K562 (cell line): ENCODE measurements around the gene PRR20C. TPM values are rescaled to one million over a fixed set of nuclear protein-coding genes. Genes with fewer than 3 reads are reported as not detected.

Experiments
- ATAC-seq: fragments of 200-7000 bp; cut with Tn5 transposase; 3 replicates; pipeline ENCODE4 v1.9.1; 2020; ENCODE audit warnings: moderate library complexity
- BruUV-seq: library from RNA; stranded (reverse); fragments of 400-500 nt; replicated peaks from 2 replicates; lab custom pipeline; 2021; lab: Mats Ljungman, UMichigan
- CTCF ChIA-PET: fragments of 300-600 bp; formaldehyde crosslinking; extraction: SDS; loops from one replicate; lab custom pipeline; 2021; ENCODE audit warnings: low intra/inter-chr PET ratio; lab: Yijun Ruan, JAX
- POLR2A ChIA-PET: fragments of 300-600, 350-650 bp; sonication (Branson Sonifier 250); formaldehyde crosslinking; extraction: SDS; loops from one replicate; lab custom pipeline; 2021; ENCODE audit warnings: antibody characterized with exemption, inconsistent platforms; lab: Yijun Ruan, JAX
- DNase-seq, 4 experiments: peaks; one replicate each; pipeline versions ENCODE4 v3.0.0 to v3.0.0-alpha.2; 2011 to 2018; ENCODE audit warnings: low spot score in 3 of 4, mixed read lengths in 3 of 4; ENCODE audit errors: extremely low read depth in 1 of 4
- FAIRE-seq: peaks from 2 replicates; lab custom pipeline; 2011; peaks lifted over from hg19 to GRCh38; lab: Jason Lieb, UNC
- H2AFZ ChIP-seq: 2 replicates; pipeline ENCODE4 v1.6.0; 2011; ENCODE audit warnings: low read depth, low read length, control low read depth, inconsistent platforms
- H3K27ac ChIP-seq: fragments of 200-600 bp; 3 replicates; pipeline ENCODE4 v1.8.0; 2011; ENCODE audit warnings: low read depth, mild to moderate bottlenecking, control low read depth, inconsistent platforms, low read length, moderate library complexity, mixed read lengths; ENCODE audit errors: extremely low read depth
- H3K27me3 ChIP-seq, 2 experiments: fragments of 300-600 bp in 1 of 2; 2 replicates in 1 of 2; 3 replicates in 1 of 2; pipeline versions ENCODE4 v1.6.0 to v1.8.0; 2011; ENCODE audit warnings: inconsistent platforms in 2 of 2, low read length in 2 of 2, mild to moderate bottlenecking in 1 of 2, mixed read lengths in 1 of 2, moderate library complexity in 1 of 2; ENCODE audit not compliant: control insufficient read depth in 2 of 2, insufficient read depth in 2 of 2
- H3K36me3 ChIP-seq: fragments of 300-600 bp; 3 replicates; pipeline ENCODE4 v1.8.0; 2011; ENCODE audit warnings: mild to moderate bottlenecking, low read length, inconsistent platforms; ENCODE audit not compliant: control insufficient read depth, insufficient read depth
- H3K4me1 ChIP-seq, 2 experiments: fragments of 200-600 bp in 1 of 2; replicated peaks in 1 of 2; 2 replicates in 1 of 2; 3 replicates in 1 of 2; pipeline versions ENCODE4 v1.5.1 to v1.8.0; 2011; ENCODE audit warnings: inconsistent platforms in 2 of 2, low read length in 2 of 2, mild to moderate bottlenecking in 1 of 2, mixed read lengths in 1 of 2, moderate library complexity in 1 of 2; ENCODE audit not compliant: control insufficient read depth in 2 of 2, insufficient read depth in 2 of 2
- H3K4me2 ChIP-seq: 2 replicates; pipeline ENCODE4 v1.6.1; 2011; ENCODE audit warnings: low read length, control low read depth, inconsistent platforms, mixed read lengths; ENCODE audit not compliant: insufficient read depth
- H3K4me3 ChIP-seq: fragments of 200-600 bp; sonication (generic), shearing (Covaris generic); 2 replicates; pipeline ENCODE4 v1.5.1; 2016; ENCODE audit warnings: control low read depth, inconsistent platforms
- H3K79me2 ChIP-seq: fragments of 200-600 bp; 3 replicates; pipeline ENCODE4 v1.8.0; 2011; ENCODE audit warnings: low read length, inconsistent platforms; ENCODE audit not compliant: control insufficient read depth, insufficient read depth
- H3K9ac ChIP-seq, 2 experiments: 2 replicates each; pipeline versions ENCODE4 v1.6.0 to v1.6.1; 2011; ENCODE audit warnings: low read depth in 2 of 2, low read length in 2 of 2, control low read depth in 1 of 2, inconsistent platforms in 1 of 2, mild to moderate bottlenecking in 1 of 2, mixed read lengths in 1 of 2; ENCODE audit not compliant: insufficient read depth in 1 of 2
- H3K9me1 ChIP-seq: one replicate; pipeline ENCODE4 v1.6.0; 2011; ENCODE audit warnings: inconsistent platforms, mild to moderate bottlenecking, low read length, moderate library complexity; ENCODE audit not compliant: control insufficient read depth, insufficient read depth
- H3K9me3 ChIP-seq: replicated peaks from 2 replicates; pipeline ENCODE4 v1.5.1; 2011; ENCODE audit warnings: low read depth, low read length, inconsistent platforms; ENCODE audit not compliant: control insufficient read depth, insufficient read depth
- H4K20me1 ChIP-seq: replicated peaks from 2 replicates; pipeline ENCODE4 v1.6.1; 2011; ENCODE audit warnings: low read length, inconsistent platforms, mixed read lengths; ENCODE audit not compliant: control insufficient read depth, insufficient read depth
- CBFA2T3 ChIP-seq: fragments of 450-650 bp; IDR thresholded peaks from 2 replicates; pipeline ENCODE4 v1.6.1; 2017
- DACH1 ChIP-seq: fragments of 450-650 bp; IDR thresholded peaks from 2 replicates; pipeline ENCODE4 v1.6.1; 2018; ENCODE audit not compliant: partially characterized antibody
- FOXA3 ChIP-seq, 2 experiments: fragments of 450-650 bp in 1 of 2; sonication (generic) in 1 of 2; formaldehyde crosslinking; IDR thresholded peaks in 1 of 2; conservative IDR thresholded peaks in 1 of 2; 2 replicates each; pipeline versions ENCODE4 v1.4.0 to v1.8.0; 2020 to 2022; ENCODE audit warnings: mild to moderate bottlenecking in 2 of 2, missing genetic modification reagents in 1 of 2
- GATA2 ChIP-seq: sonication (generic); formaldehyde crosslinking; IDR thresholded peaks from 2 replicates; pipeline ENCODE4 v1.4.0; 2020; ENCODE audit warnings: mild to moderate bottlenecking, missing genetic modification reagents
- HDAC6 ChIP-seq: IDR thresholded peaks from 2 replicates; pipeline ENCODE4 v1.6.1; 2012; ENCODE audit warnings: low read depth, mild to moderate bottlenecking, control low read depth, inconsistent platforms, low read length, moderate library complexity
- MAZ ChIP-seq, 2 experiments: fragments of 450-650 bp in 1 of 2; sonication (generic) in 1 of 2; formaldehyde crosslinking; IDR thresholded peaks in 1 of 2; conservative IDR thresholded peaks in 1 of 2; 2 replicates each; pipeline versions ENCODE4 v1.4.0 to v1.5.0; 2020; ENCODE audit warnings: mild to moderate bottlenecking in 1 of 2, missing genetic modification reagents in 1 of 2
- MIER1 ChIP-seq: fragments of 450-650 bp; IDR thresholded peaks from 2 replicates; pipeline ENCODE4 v1.6.1; 2016; ENCODE audit warnings: antibody characterized with exemption, mild to moderate bottlenecking, low read depth
- PHF21A ChIP-seq: fragments of 450-650 bp; IDR thresholded peaks from 2 replicates; pipeline ENCODE4 v1.6.1; 2017; ENCODE audit warnings: low read depth, borderline replicate concordance
- POLR2G ChIP-seq: fragments of 200-400 bp; formaldehyde crosslinking; IDR thresholded peaks from 2 replicates; pipeline ENCODE4 v1.6.1; 2017; ENCODE audit warnings: low read depth, mild to moderate bottlenecking, antibody characterized with exemption, low read length, moderate library complexity
- PURB ChIP-seq: sonication (generic); formaldehyde crosslinking; IDR thresholded peaks from 2 replicates; pipeline ENCODE4 v1.9.0; 2021; ENCODE audit warnings: low read depth, mild to moderate bottlenecking, missing genetic modification reagents
- RUNX1 ChIP-seq: sonication (generic); IDR thresholded peaks from 2 replicates; pipeline ENCODE4 v1.6.1; 2016; ENCODE audit warnings: antibody characterized with exemption, low read depth
- SIN3A ChIP-seq, 2 experiments: fragments of 150-350 bp in 1 of 2; IDR thresholded peaks; 2 replicates each; pipeline ENCODE4 v1.6.1; 2011 to 2016; ENCODE audit warnings: borderline replicate concordance in 2 of 2, low read depth in 2 of 2, low read length in 2 of 2, mild to moderate bottlenecking in 2 of 2, moderate library complexity in 2 of 2; ENCODE audit not compliant: control insufficient read depth in 1 of 2
- THRAP3 ChIP-seq: fragments of 450-650 bp; IDR thresholded peaks from 2 replicates; pipeline ENCODE4 v1.6.1; 2016; ENCODE audit warnings: mild to moderate bottlenecking, inconsistent platforms, borderline replicate concordance
- U2AF1 ChIP-seq: fragments of 200-400 bp; formaldehyde crosslinking; optimal IDR thresholded peaks from 2 replicates; pipeline ENCODE3; 2017; ENCODE audit warnings: mild to moderate bottlenecking, low read depth, low read length, moderate library complexity
- ZNF143 ChIP-seq: sonication (generic); formaldehyde crosslinking; IDR thresholded peaks from 2 replicates; pipeline ENCODE4 v1.9.0; 2022; ENCODE audit warnings: mild to moderate bottlenecking, missing genetic modification reagents
- ZNF354B ChIP-seq: fragments of 250-450 bp; sonication (Bioruptor Pico); IDR thresholded peaks from 2 replicates; pipeline ENCODE4 v1.4.0; 2020
- ZNF561 ChIP-seq: fragments of 450-650 bp; formaldehyde crosslinking; conservative IDR thresholded peaks from 2 replicates; pipeline ENCODE4 v1.4.0; 2020; ENCODE audit warnings: mild to moderate bottlenecking, moderate library complexity
- ZNF785 ChIP-seq: fragments of 250-450 bp; sonication (Bioruptor Pico); IDR thresholded peaks from 2 replicates; pipeline ENCODE4 v1.4.0; 2020; ENCODE audit warnings: mild to moderate bottlenecking
- WGBS: fragments of 100-300 bp; shearing (Covaris generic); methylation state at CpG from one replicate; pipeline ENCODE4 v1.1.6; 2016; ENCODE audit warnings: low coverage, mixed read lengths; ENCODE audit not compliant: insufficient coverage; ENCODE audit errors: missing lambda C conversion rate; 5-methylcytosine and 5-hydroxymethylcytosine counted together
- in situ Hi-C: fragments of 300-500 bp; cut with MboI; formaldehyde crosslinking; loops from 4 replicates; pipeline ENCODE4 v1.15.0; 2018; ENCODE audit warnings: inconsistent platforms, mixed read lengths
- intact Hi-C: fragments of 100-400 bp; cut with micrococcal nuclease; formaldehyde crosslinking; loops from 2 replicates; pipeline ENCODE4 v1.14.2; 2022
- polyA plus RNA-seq, 8 experiments: library from polyadenylated mRNA; depleted of rRNA in 4 of 8; stranded (reverse) in 5 of 8; unstranded in 3 of 8; fragments of >200 nt; fragmentation: Nextera tagmentation in 2 of 8; fragmentation: Illumina TruSeq in 1 of 8; extraction: Ambion mirVana in 2 of 8; extraction: Trizol in 1 of 8; gene quantifications; 2 replicates each; pipeline versions ENCODE4 v1.2.1 to v1.2.3, GENCODE V29; 2011 to 2014; ENCODE audit warnings: inconsistent platforms in 1 of 8, missing spikeins in 1 of 8
- total RNA-seq, 7 experiments: library from RNA; depleted of rRNA in 6 of 7; stranded (reverse); fragments of >200 nt in 6 of 7; fragmentation: Illumina TruSeq in 2 of 7; extraction: Trizol in 2 of 7; gene quantifications; 2 replicates each; pipeline versions ENCODE4 v1.2.1 to v1.2.3, GENCODE V29; 2011 to 2021; ENCODE audit warnings: low replicate concordance in 1 of 7
- TF ChIP-seq, protein P1 (sequence below): IDR thresholded peaks from 2 replicates; pipeline ENCODE4 v1.6.1; 2012; ENCODE audit warnings: low read depth, low read length, improper control_type of control experiment, borderline replicate concordance

The PRR20C gene
- total and polyA plus RNA-seq, 9 of the 15 experiments (the other 6 are each of a cell fraction or from before 2014, with no cell fraction given): not detected

DNA sequence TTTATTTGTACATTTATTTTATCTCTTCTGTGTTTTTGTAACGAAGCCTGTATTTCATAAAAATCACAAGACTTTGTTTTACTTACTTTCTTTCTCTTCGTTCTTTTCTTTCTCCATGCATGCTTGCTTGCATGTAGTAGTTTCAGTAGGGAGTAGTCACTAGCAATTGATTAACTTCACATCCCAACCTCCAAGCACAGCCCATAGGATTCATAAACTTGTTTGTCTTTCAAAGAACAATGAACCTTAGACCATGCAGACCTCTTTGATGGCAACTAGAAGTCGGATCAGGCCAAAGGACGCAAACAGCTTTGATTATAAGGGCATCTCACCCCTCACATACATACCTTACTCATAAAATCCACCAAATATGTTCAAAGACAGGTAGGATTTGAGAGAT, 16.3 kb upstream of the PRR20C start:
- Histone ChIP-seq H3K27me3 (no peaks in the 10 kb centered on the region), H3K36me3 (no peaks in the 10 kb centered on the region), H3K27ac (no peak overlapping the region), H3K9ac (no peak overlapping the region), H3K4me3 (no peak overlapping the region), H3K4me2 (no peak overlapping the region), H3K79me2 (no peaks in the 10 kb centered on the region), H4K20me1 (no peaks in the 10 kb centered on the region), H3K9me1 (no peaks in the 10 kb centered on the region), H3K4me1 (no peaks in the 10 kb centered on the region), H2AFZ (no peak overlapping the region), H3K9me3 (no peaks in the 10 kb centered on the region)
- intact Hi-C loops: no loop called here
- WGBS: 0% methylated on average over 4 of the region's 4 CpGs
- no peak for FAIRE-seq
- ChIA-PET POLR2A (no interaction called here), CTCF (no interaction called here)
- TF ChIP-seq, protein P1, sequence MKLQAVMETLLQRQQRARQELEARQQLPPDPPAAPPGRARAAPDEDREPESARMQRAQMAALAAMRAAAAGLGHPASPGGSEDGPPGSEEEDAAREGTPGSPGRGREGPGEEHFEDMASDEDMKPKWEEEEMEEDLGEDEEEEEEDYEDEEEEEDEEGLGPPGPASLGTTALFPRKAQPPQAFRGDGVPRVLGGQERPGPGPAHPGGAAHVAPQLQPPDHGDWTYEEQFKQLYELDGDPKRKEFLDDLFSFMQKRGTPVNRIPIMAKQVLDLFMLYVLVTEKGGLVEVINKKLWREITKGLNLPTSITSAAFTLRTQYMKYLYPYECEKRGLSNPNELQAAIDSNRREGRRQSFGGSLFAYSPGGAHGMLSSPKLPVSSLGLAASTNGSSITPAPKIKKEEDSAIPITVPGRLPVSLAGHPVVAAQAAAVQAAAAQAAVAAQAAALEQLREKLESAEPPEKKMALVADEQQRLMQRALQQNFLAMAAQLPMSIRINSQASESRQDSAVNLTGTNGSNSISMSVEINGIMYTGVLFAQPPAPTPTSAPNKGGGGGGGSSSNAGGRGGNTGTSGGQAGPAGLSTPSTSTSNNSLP: no peak
- no peak for TF ChIP-seq ZNF561 (CRISPR knock-in tag)
- TF ChIP-seq THRAP3: no peak
- no peak for TF ChIP-seq GATA2 (CRISPR knock-in tag)
- TF ChIP-seq ZNF785 (CRISPR knock-in tag): no peak
- TF ChIP-seq RUNX1: no peak
- TF ChIP-seq POLR2G: no peak
- no peak for TF ChIP-seq PURB
- TF ChIP-seq DACH1: no peak
- TF ChIP-seq ZNF143: no peak
- TF ChIP-seq FOXA3 (CRISPR knock-in tag; conservative IDR thresholded peaks at IDR 0.05 in 1 of 2, IDR thresholded peaks at IDR 0.05 in 1 of 2): no peak
- no peak for TF ChIP-seq PHF21A
- TF ChIP-seq CBFA2T3: no peak
- TF ChIP-seq U2AF1: no peak
- no peak for TF ChIP-seq MIER1
- no peak for TF ChIP-seq MAZ (CRISPR knock-in tag; conservative IDR thresholded peaks at IDR 0.05 in 1 of 2, IDR thresholded peaks at IDR 0.05 in 1 of 2)
- no peak for TF ChIP-seq HDAC6
- no peak for TF ChIP-seq SIN3A (IDR thresholded peaks at IDR 0.05; ENCODE audit: borderline replicate concordance in 2 of 2, control insufficient read depth in 1 of 2, low read depth in 2 of 2, low read length in 2 of 2)
- TF ChIP-seq ZNF354B (CRISPR knock-in tag): no peak
- no peak for DNase-seq
- no TSS peak for BruUV-seq
- no peak for ATAC-seq
- in situ Hi-C loops: no loop called here
